ENCODE results near the gene CRISPLD2. TPM values are rescaled to one million over a fixed set of nuclear protein-coding genes. Genes with fewer than 3 reads are reported as not detected.

The CRISPLD2 gene
- total and polyA plus RNA-seq, 9 of the 15 experiments (the other 6 are each of a cell fraction or from before 2014, with no cell fraction given) = 0.03 to 0.24 (median 0.04) TPM; not detected in 4

- FAIRE-seq = no peak
- no peak overlapping the region for H3K27ac ChIP-seq (ENCODE audit: extremely low read depth, low read depth, low read length)
- H3K9me3 ChIP-seq (replicated peaks; ENCODE audit: control insufficient read depth, insufficient read depth, low read depth, low read length) = no peaks in the 10 kb centered on the region
- BruUV-seq (replicated peaks) = no TSS peak
- peak in 1 of 4 experiments; percentile 9 for DNase-seq (ENCODE audit: extremely low read depth in 1 of 4, low spot score in 3 of 4)
- ChIA-PET CTCF (ENCODE audit: low intra/inter-chr PET ratio) (no interaction called here), POLR2A (interaction anchor here (0.6 to 1.9 kb wide), 5 partner anchors 8 to 246 kb away, joined by 3 to 7 read pairs (median 4); no protein-coding TSS in a partner anchor)
- peaks cover 6% of the 10 kb centered on the region for H3K9me1 ChIP-seq (ENCODE audit: control insufficient read depth, insufficient read depth, low read length)
- no peak overlapping the region for H3K4me2 ChIP-seq (ENCODE audit: insufficient read depth, low read length)
- H3K36me3 ChIP-seq (ENCODE audit: control insufficient read depth, insufficient read depth, low read length) = no peaks in the 10 kb centered on the region
- ATAC-seq = no peak
- no peak overlapping the region for H3K4me3 ChIP-seq
- H3K79me2 ChIP-seq (ENCODE audit: control insufficient read depth, insufficient read depth, low read length) = no peaks in the 10 kb centered on the region
- no peaks in the 10 kb centered on the region for H4K20me1 ChIP-seq (replicated peaks; ENCODE audit: control insufficient read depth, insufficient read depth, low read length)
- in situ Hi-C loops (cut with MboI) (no loop called here), intact Hi-C loops (cut with micrococcal nuclease) (no loop called here)
- WGBS (ENCODE audit: insufficient coverage, low coverage, missing lambda C conversion rate) = 30% methylated on average over 28 of the region's 29 CpGs
- 0 out of 4 replicates have a peak overlapping the region, but pooled peaks of 1 of the 2 experiments have one; percentile 26 for H3K9ac ChIP-seq (ENCODE audit: insufficient read depth in 1 of 2, low read depth in 2 of 2, low read length in 2 of 2)
- peaks cover 23 to 32% of the 10 kb centered on the region in 2 experiments; a peak in 4 of 5 replicates for H3K27me3 ChIP-seq (ENCODE audit: control insufficient read depth in 2 of 2, insufficient read depth in 2 of 2, low read length in 2 of 2)
- H2AFZ ChIP-seq (ENCODE audit: low read depth, low read length) = no peak overlapping the region
- H3K4me1 ChIP-seq (replicated peaks in 1 of 2; ENCODE audit: control insufficient read depth in 2 of 2, insufficient read depth in 2 of 2, low read length in 2 of 2) = peaks cover 3 to 28% of the 10 kb centered on the region in 2 experiments; a peak in 3 of 5 replicates
- no peak for TF ChIP-seq POLR2G (IDR thresholded peaks at IDR 0.05; ENCODE audit: low read depth, low read length)
- no peak for TF ChIP-seq SMARCA5 (IDR thresholded peaks at IDR 0.05)
- no peak for TF ChIP-seq ARID4B (CRISPR knock-in tag; IDR thresholded peaks at IDR 0.05)
- no peak for TF ChIP-seq CCNT2 (IDR thresholded peaks at IDR 0.05; ENCODE audit: borderline replicate concordance, extremely low read depth, insufficient read length, low read depth, low read length)
- TF ChIP-seq SMARCC2 (IDR thresholded peaks at IDR 0.05; ENCODE audit: low read depth) = no peak
- TF ChIP-seq POLR2H (tag; IDR thresholded peaks at IDR 0.05; ENCODE audit: low read depth) = no peak
- TF ChIP-seq CHD1 (IDR thresholded peaks at IDR 0.05; ENCODE audit: low read length) = no peak
- TF ChIP-seq PHF20 (IDR thresholded peaks at IDR 0.05; ENCODE audit: partially characterized antibody) = no peak
- TF ChIP-seq ZC3H8 (IDR thresholded peaks at IDR 0.05) = no peak
- TF ChIP-seq MCM3 (IDR thresholded peaks at IDR 0.05) = no peak
- no peak for TF ChIP-seq RNF2 (IDR thresholded peaks at IDR 0.05)
- TF ChIP-seq HINFP (tag; conservative IDR thresholded peaks at IDR 0.05; ENCODE audit: low read depth) = no peak
- no peak for TF ChIP-seq ZNF3 (CRISPR knock-in tag; IDR thresholded peaks at IDR 0.05)
- no peak for TF ChIP-seq BRF2 (IDR thresholded peaks at IDR 0.05; ENCODE audit: borderline replicate concordance, insufficient read depth, insufficient read length)
- no peak for TF ChIP-seq SAFB (IDR thresholded peaks at IDR 0.05; ENCODE audit: borderline replicate concordance, low read depth, low read length)
- TF ChIP-seq TRIM24 (IDR thresholded peaks at IDR 0.05) = no peak
These were observed 114.2 kb downstream of the CRISPLD2 start for GRCh38 chr16:84933774-84934631.
